ENCODE results near the gene MLANA.

The MLANA gene, protein sequence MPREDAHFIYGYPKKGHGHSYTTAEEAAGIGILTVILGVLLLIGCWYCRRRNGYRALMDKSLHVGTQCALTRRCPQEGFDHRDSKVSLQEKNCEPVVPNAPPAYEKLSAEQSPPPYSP

DNA sequence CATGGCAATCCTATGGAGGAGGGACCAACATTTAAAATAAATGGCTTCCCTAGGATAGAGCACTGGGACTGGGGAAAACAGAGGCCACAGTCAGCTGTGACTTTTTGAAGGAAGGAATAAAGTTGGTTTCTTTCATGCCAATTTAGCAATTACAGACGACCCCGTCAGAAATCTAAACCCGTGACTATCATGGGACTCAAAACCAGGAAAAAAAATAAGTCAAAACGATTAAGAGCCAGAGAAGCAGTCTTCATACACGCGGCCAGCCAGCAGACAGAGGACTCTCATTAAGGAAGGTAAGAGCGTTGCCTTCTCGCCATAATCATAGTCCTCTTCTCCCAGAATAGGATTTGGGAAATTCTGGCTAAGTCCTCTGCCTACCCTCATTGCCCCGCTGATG, at the start of gene MLANA:
Gene MLANA (plus strand): TSS at position 249 of the 400 bp plus-strand sequence. CDS start 1,586 bp downstream, outside the sequence.
- DNase-seq: no peak

DNA sequence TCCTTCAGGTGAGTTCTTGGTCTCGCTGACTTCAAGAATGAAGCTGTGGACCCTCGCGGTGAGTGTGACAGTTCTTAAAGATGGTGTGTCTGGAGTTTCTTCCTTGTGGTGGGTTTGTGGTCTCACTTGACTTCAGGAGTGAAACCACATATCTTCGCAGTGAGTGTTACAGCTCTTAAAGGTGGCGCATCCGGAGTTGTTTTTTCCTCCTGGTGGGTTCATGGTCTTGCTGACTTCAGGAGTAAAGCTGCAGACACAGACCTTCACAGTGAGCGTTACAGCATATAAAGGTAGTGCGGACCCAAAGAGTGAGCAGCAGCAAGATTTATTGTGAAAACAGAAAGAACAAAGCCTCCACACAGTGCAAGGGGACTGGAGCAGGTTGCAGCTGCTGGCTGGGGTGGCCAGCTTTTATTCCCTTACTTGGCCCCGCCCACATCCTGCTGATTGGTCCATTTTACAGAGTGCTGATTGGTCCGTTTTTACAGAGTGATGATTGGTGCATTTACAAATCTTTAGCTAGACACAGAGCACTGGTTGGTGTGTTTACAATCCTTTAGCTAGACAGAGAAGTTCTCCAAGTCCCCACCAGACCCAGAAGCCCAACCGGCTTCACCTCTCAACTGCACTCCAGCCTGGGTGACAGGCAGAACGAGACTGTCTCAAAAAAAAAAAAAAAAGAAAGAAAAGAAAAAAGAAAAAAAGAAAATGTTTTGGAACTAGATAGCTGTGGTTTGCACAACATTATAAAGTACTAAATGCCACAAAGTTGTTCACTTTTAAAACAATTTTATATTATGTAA, 48.7 kb upstream of the MLANA start:
- peak; percentile 50 for DNase-seq

DNA sequence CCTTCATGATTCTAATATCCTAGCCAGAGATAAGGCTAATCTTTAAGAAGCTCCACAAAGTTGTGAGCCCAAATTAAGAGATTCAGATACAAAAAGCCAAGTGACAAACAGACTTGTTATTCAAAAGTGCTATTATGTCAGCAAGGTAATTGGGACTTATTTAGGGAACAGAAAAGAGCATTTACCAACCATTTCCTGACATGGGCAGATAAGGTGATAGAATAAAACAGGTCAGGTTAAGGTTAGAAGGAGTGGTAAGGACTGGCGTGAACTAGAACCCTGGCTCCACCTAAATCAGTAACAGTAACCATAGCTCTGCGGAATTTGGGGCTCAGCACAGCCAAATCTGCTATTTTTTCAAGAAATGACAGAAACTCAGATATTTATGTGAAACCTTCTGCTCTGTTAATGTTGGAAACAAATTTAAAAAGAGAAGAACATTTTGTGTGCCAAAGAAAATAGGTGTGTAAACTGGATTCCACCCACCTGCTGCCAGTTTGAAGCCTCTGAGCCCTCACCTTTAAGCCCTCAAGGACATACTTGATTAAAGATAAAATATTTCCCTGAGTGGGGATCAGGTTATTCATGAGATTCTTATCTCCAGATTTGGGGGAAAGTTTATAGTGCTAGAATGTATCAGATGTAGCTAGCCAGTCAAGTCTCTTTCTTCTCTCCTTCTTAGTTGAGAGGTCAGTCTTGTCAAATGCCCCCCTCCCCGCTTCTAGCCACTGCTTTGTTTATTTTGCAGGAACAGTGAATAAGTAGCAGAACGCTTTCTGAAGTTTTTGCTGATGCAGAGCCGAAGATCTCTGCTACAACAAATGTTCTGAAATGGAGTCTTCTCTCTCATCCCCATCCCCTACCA, 47.5 kb upstream of the MLANA start:
- DNase-seq: no peak

DNA sequence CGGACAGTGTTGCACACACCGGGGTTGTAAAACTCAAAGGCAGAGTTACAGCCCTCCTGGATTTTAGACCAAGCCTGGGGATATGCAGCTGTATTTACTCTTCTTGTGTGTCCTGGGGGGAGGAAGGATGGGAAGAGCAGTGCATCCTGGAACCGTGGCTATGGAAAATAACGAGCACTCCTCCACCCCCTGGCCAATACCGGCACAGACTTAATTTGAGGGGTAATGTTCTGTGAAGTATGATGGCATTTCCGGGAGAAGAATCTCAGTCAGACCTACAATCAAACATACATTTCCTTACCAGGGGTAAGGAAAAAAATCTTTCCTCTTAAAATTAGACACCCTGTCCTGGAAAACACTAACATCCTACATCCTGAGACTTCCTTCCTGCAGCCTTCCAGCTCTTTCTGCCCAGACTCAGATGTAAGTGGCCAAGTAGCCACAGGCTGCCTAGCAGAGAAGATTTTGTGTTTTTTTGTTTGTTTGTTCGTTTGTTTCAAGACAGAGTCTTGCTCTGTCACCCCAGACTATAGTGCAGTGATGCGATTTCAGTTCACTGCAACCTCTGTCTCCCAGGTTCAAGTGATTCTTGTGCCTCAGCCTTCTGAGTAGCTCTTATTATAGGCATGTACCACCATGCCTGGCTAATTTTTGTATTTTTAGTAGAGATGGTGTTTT, 46.8 kb upstream of the MLANA start:
- no peak for DNase-seq

DNA sequence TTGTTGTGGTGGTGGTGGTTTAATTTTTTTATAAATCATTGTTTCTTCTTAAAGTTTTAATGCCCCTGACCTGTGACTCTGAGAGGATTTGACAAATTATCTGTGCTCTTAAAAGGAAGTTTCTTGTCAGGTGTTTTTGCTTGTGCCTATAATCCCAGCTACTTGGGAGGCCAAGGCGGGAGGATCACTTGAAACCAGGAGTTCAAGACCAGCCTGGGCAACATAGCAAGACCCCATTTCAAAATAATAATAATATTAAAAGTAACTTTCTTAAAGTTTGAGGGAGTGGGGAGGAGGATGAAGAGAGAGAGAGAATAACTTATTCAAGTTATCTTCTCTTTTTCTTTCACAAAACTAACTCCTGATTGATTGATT, 45.5 kb upstream of the MLANA start:
- DNase-seq: no peak

DNA sequence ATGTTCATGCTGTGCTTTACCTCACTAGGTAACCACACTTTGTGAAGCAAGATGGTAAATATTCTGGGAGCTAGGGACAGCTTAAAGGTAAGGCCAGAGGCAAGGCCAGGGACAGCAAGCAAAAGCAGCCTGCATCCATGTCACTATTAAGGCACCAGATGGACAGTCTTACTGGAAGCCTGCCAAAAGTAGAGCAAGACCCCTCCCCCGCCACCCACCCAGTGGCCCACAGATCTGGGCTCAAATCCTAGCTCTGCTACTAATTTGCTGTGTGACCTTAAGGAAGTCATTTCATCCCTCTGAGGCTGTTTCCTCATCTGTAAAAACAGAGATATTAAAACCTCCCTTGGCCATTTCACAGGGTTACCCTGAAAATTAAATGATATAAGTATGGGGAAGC, 44.6 kb upstream of the MLANA start:
- DNase-seq: peak; percentile 30

DNA sequence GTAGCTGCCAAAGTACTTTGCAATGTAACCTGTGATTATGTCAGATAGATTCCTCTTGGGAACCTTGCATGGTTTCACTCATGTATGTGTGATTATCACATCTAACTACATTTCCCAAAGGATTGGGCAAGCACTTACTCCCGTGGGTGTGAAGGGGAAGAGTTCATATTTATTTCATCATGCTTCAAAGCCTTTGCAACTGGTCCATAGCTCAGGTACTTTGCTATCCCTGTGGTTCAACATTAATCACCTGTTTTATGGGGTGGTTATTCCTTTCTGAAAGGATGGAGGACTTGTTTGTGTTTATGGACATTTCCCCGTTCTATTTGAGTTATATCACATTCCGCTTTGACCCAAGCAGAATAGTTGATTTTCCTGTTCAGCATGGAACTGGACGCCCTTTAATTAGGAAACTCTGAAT, 44.2 kb upstream of the MLANA start:
- DNase-seq: no peak

DNA sequence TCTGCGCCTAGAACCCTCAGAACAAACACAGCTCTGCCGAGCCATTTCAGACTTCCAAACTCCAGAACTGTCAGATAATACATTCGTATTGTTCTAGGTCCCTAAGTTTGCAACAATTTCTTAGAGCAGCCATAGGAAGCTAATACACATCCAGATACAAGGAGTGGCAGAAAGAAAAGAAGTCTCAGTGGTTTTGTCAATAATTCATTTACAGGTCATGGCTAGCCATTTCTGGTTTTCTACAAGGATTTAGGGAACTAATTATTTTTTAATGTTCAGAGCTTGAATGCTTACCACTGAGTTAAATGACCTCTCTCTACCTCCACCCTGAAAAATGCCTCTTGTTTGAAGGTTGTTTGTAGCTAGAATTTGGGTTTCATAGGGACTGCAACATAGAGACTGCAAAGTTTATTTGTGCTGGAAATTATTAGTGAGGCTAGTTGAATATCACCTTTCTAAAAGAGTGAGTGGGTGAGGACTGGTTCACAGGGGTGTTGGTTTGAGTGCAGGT, 42.3 kb upstream of the MLANA start:
- DNase-seq: no peak

DNA sequence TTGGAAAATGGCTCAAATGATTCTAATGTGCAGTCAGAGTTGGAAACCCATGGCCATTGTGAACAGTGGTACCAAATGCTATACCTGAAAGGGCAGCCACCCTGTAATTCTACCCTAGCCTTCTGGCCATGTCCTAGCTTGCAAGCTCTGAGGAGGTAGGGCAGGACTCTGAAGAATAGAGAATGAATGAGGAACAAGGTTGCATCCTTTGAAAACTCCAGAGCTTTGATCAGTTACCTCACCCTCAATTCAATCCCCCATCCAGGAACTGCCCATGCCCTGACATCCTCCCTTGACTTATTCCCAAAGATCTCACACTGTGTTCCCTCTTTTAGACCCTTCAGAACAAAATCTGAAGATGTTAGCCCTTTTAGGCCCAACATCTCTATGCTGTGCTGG, 40.0 kb upstream of the MLANA start:
- DNase-seq: no peak

DNA sequence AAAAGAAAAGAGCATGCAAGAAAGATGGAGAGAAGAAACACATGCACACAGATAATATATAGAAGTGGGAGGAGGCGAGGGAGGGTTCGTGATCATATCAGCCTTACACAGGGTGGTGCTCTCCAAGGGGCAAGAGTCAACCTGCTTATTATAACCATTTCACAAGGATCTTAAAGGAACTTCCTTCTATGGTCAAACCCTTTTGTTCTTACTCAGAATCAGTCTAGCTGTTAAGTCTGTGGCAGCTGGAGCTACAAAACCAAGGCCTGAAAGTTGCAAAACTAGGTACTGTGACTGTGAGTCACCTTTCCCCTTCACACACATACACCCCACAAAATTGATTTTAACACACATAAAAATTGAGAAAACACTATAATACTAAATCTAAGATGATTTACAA, 39.2 kb upstream of the MLANA start:
- DNase-seq: peak; percentile 87

DNA sequence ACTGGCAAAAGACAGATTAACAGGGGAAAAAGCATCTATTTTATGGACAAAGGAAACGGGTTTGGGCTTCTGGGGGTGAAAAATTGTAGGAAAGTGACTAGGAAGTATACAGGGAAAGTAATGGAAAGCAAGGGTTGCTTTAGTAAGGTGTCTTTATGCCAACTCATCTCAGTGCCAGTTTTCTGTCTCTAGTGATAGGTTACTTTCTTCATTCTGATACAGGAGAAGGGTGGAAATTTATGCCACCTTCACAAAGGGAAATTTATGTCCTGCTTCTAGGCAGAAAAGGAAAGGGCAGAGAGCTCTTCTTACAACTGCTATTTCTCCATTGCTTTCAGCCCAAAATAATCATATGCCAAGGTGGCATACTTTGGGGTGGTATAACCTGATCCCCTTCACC, 37.7 kb upstream of the MLANA start:
- no peak for DNase-seq

DNA sequence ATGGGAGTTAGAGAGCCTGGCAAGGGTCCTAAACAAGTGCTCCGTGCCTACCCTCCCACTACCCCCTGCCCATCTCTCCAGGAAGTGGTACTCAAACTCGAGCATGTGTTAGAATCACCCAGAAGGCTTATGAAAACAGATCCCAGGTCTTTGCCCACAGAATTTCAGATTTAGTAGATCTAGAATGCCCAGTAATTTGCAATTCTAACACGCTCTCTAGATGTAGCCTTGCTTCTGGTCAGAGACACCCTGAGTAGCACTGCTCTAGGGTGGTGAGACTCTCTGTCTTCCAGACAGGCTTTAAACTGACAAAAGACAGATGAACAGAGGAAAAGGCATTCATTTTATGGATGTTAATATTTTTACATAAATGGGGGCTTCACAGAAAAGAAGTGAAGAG, 37.1 kb upstream of the MLANA start:
- no peak for DNase-seq

DNA sequence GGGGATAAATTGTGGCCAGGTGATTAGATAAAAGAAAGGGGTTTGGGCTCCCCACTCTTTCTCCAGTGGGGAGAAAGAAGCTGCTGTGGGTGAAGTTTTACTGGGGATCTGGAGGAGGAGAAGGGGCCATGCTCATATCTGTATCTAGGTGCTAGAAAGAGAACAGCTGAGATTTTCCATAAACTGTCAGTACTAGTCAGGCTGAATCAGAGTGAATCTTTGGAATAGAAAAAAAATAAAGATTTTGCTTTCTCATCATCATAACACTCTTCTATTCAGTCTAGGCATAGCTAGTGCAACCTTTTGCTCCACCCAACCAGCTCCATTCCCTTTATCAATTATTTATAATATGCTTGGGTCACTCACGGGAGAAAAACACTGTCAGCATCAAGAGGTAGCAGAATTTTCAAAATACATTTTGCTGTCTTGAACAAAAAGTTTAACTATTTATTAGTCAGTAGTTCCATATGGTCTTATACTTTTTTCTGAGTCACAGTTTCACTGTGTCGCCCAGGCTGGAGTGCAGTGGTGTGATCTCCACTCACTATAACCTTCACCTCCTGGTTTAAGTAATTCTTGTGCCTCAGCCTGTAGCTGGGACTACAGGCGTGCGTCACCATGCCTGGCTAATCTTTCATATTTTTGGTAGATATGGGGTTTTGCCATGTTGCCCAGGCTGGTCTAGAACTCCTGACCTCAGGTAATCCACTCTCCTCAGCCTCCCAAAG, 36.5 kb upstream of the MLANA start:
- DNase-seq: no peak

DNA sequence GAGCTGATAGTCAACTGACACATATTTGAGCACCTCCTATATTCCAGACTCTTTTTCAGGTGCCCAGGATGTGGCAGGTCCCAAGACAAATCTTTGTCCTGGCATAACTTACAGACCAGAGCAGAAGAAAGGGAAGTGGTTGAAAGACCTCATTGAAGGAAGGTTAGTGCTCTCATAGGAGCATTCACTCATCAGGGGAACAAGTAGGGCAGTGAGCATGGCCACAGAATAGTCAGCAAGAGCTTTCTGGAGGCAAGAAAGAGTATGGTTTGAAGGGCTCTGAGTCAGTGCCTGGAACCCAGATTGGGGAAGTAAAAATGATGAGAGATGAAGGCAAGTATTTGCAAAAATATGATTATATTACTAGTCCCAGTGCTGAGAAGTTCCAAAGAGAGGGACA, 32.8 kb upstream of the MLANA start:
- DNase-seq: peak; percentile 61

DNA sequence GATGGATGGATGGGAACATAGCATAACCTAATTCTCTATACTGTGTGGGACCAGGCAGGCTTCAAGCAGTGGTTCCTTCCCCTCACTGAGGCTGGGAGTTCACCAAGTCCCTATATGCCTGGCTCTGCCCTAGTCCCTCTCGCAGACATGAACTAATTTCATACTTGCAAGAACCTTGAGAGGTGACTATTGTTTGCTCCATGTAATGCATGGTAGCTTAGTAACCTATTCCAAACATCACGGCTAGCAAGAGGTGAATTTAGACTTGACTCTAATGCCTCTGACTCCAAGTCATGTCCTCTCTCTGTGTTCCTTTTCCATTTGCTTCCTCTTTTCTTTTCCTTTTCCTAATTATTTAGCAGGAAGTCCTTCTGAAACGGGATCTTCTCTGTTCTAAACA, 31.9 kb upstream of the MLANA start:
- no peak for DNase-seq

DNA sequence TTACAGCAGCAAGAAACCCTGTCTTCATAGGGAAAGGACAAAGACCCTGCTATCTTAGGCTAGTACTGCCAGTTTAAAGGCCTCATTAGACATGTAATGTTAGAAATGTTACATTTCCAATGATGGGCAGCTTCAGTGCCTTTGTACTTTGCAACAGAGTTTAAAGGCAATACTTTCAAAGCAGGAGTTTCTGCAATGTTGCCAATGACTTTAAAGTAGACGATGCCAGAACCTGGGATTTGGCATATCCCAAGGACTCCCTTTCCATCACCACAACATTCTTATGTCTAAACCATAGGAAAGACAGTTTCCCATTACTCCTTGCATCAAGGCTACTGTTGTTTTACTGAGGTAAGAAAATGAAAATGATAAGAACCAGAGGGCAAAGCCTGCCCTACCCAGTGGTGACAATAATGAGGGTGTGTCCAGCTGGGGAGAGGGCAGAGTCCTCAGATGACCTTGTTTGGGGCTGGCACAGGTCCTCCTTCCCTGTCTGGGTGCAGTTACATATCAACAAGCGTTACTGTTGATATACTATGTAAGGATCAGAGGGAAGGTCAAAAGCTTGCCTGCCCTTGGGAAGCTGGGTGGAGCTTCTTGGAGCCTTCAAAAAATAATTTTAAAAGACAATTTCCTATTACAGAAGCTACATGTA, 27.5 kb upstream of the MLANA start:
- DNase-seq: peak; percentile 73

DNA sequence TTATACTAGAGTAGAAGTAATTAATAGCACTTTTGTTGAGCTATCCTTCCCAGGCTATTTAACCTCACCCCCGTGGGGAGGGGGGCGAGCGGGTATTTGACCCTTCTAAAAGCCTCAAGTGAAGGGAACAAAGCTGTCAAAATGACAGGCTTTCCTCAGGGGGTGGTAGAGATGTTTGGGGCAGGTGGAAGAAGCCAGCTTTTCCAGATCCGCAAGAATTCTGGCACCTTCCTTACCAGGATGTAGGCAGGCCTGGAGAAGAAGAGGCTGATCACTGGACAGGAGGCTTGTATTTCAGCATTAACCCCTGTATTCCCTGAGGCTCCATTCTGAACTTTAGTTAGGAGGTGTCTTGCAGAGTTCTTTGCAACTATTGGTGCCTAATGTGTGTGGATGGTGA, 26.2 kb upstream of the MLANA start:
- DNase-seq: no peak

DNA sequence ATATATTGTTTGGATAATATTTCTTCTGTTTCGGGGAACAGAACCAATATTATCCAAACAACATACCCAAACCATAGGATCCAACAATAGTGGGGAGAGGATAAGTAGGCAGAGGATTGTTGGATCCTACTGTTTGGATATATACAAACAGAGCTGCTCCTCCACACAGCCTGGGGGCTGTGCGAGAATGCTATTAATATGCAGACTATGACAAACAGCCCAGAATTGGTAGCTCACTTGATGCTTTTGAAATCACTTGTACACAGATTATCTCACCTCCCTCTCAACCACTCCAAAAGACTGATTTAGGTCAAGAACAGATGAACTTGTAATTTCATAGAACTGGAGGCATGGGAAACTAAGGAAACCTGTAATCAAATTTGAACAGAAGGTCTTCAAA, 24.4 kb upstream of the MLANA start:
- no peak for DNase-seq

DNA sequence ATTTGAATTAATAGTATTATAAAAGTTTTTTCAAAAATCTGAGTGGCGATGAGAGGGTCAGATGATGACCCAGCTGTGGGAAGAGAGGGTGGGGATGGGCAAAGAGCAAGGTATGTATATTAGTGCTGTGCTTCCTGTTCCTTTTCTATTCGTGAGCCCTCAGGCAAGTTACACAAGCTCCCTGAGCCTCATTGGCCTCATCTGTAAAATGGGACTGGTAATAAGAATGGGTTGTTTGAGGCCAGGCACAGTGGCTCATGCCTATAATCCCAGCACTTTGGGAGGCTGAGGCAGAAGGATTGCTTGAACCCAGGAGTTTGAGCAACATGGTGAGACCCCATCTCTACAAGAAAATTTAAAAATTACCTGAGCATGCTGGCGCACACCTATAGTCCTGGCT, 24.0 kb upstream of the MLANA start:
- no peak for DNase-seq

DNA sequence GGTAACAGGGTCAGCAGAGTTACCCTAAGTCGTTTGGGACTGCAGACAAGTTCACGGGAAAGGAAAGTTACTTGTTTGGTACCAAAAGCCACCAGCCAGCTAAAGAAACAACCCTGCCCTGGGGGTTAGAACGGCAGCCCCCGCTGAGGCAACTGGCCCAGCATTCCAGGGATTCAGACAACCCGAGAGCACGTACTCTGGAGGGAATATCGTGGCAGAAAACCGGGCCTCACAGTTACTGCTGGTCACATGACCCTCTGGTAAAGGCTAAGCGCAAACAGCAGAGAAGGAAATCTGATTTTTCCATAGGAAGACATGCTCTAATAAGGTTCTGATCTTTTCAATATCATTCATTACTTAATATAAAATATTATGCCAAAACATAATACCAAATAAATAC, 22.5 kb upstream of the MLANA start:
- no peak for DNase-seq

DNA sequence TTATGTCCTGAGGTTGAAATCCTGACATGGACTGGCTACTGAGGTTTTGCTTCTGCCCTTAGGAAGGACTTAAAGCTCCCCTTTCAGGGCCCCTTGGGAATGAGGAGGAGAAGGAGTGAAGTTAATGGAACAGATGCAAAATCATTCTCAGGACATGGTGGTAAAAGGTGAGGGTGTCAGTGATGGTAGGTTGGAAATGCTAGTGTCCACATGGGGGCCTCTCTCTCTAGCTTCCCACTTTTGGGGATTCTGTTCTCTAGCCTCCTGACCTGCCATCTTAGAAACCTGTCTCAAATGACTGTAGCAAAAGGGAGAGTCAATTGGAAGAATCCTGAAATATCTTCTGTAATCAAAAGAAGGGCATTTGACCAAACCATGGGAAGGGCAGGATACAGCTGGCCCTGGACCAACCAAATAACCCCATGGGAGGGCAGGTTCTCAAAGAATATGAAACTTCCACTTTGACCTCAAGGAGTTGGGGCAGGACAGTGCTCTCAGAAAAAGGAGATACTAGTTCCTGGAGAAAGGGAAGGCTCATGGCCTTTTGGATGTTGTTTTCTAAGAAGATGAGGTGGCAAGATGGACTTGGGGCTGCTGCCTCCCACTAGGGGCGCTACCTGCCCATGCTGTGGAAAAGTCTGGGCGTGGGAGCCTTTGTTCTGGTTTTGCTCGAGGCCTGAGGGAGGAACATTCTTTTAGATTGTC, 21.2 kb upstream of the MLANA start:
- peak; percentile 56 for DNase-seq
